Activated effector memory CD4-positive, alpha-beta T cell treated with anti-CD3 and anti-CD28 coated beads, Interleukin-2, amount 50 U/mL, for 16 hours (primary cell): ENCODE measurements around the gene SLC44A3.

Experiments
- DNase-seq: peaks from one replicate; pipeline ENCODE4 v3.0.0-alpha.2; 2020

The SLC44A3 gene

GRCh38 chr1:94912263-94913184 lies 92.4 kb downstream of the SLC44A3 start:
- DNase-seq: no peak

GRCh38 chr1:94917251-94917650 lies 97.1 kb downstream of the SLC44A3 start:
- no peak for DNase-seq

- DNase-seq: no peak
Measured at GRCh38 chr1:94919241-94920030, 99.3 kb downstream of the SLC44A3 start.

GRCh38 chr1:94920061-94920460 lies 99.9 kb downstream of the SLC44A3 start:
- DNase-seq: no peak

GRCh38 chr1:94921977-94922376 lies 101.8 kb downstream of the SLC44A3 start:
- DNase-seq: no peak

- no peak for DNase-seq
Measured at GRCh38 chr1:94922761-94923331, 102.7 kb downstream of the SLC44A3 start.

- DNase-seq: no peak
Measured at GRCh38 chr1:94925004-94925403, 104.8 kb downstream of the SLC44A3 start.

GRCh38 chr1:94925561-94926125 lies 105.5 kb downstream of the SLC44A3 start:
- DNase-seq: no peak

GRCh38 chr1:94926126-94926914 lies 106.2 kb downstream of the SLC44A3 start:
- peak; percentile 63 for DNase-seq

GRCh38 chr1:94926915-94927404 lies 106.8 kb downstream of the SLC44A3 start, which contains the start of gene CNN3:
TSS of gene CNN3 (minus strand) at chr1:94927110. CDS start at chr1:94926894, 216 bp downstream.
- DNase-seq: peak; percentile 83

GRCh38 chr1:94927405-94928175 lies 107.4 kb downstream of the SLC44A3 start:
- DNase-seq: no peak

- DNase-seq: no peak
Measured at GRCh38 chr1:94928293-94928939, 108.3 kb downstream of the SLC44A3 start.

- no peak for DNase-seq
Measured at GRCh38 chr1:94929351-94930217, 109.4 kb downstream of the SLC44A3 start.

GRCh38 chr1:94931254-94931841 lies 111.2 kb downstream of the SLC44A3 start:
- DNase-seq: no peak

GRCh38 chr1:94934551-94934950 lies 114.4 kb downstream of the SLC44A3 start:
- DNase-seq: no peak

- no peak for DNase-seq
Measured at GRCh38 chr1:94935034-94935433, 114.9 kb downstream of the SLC44A3 start.

- no peak for DNase-seq
Measured at GRCh38 chr1:94935476-94935875, 115.3 kb downstream of the SLC44A3 start.

- DNase-seq: no peak
Measured at GRCh38 chr1:94936861-94937620, 116.9 kb downstream of the SLC44A3 start.
